Ishikawa (cell line): ENCODE measurements around the gene CCSER1.

Experiments used
- CEBPB ChIP-seq: IDR thresholded peaks from 2 replicates; pipeline ENCODE4 v1.6.1; 2012
- CREB1 ChIP-seq: IDR thresholded peaks from 2 replicates; pipeline ENCODE4 v1.6.1; 2012; ENCODE audit warnings: low read depth
- EGR1 ChIP-seq: IDR thresholded peaks from 2 replicates; pipeline ENCODE4 v1.6.1; 2012
- EP300 ChIP-seq: IDR thresholded peaks from 2 replicates; pipeline ENCODE4 v1.6.1; 2012; ENCODE audit warnings: borderline replicate concordance
- FOXM1 ChIP-seq: IDR thresholded peaks from 2 replicates; pipeline ENCODE4 v1.6.1; 2012; ENCODE audit warnings: low read depth, borderline replicate concordance
- MAX ChIP-seq: IDR thresholded peaks from 2 replicates; pipeline ENCODE4 v1.6.1; 2012
- NFIC ChIP-seq: IDR thresholded peaks from 2 replicates; pipeline ENCODE4 v1.6.1; 2012
- RAD21 ChIP-seq: IDR thresholded peaks from 2 replicates; pipeline ENCODE4 v1.6.1; 2012; ENCODE audit warnings: low read depth
- REST ChIP-seq: IDR thresholded peaks from 2 replicates; pipeline ENCODE4 v1.6.1; 2012; ENCODE audit warnings: low read depth, mild to moderate bottlenecking
- TAF1 ChIP-seq: IDR thresholded peaks from 2 replicates; pipeline ENCODE4 v1.6.1; 2012; ENCODE audit warnings: low read depth, mild to moderate bottlenecking
- TCF12 ChIP-seq: IDR thresholded peaks from 2 replicates; pipeline ENCODE4 v1.6.1; 2012; ENCODE audit warnings: low read depth
- TEAD4 ChIP-seq: IDR thresholded peaks from 2 replicates; pipeline ENCODE4 v1.6.1; 2012
- USF1 ChIP-seq: IDR thresholded peaks from 2 replicates; pipeline ENCODE4 v1.6.1; 2012
- YY1 ChIP-seq: IDR thresholded peaks from 2 replicates; pipeline ENCODE4 v1.6.1; 2012; ENCODE audit warnings: low read depth
- ZBTB7A ChIP-seq: IDR thresholded peaks from 2 replicates; pipeline ENCODE4 v1.6.1; 2012; ENCODE audit warnings: low read depth

CCSER1 gene

GRCh38 chr4:90403781-90404180 is 276.6 kb downstream of the CCSER1 start:
- TF ChIP-seq YY1 (no peak), CREB1 (no peak), TAF1 (no peak), EGR1 (no peak), ZBTB7A (no peak), TCF12 (no peak), NFIC (no peak), TEAD4 (no peak), RAD21 (no peak), FOXM1 (no peak), EP300 (no peak), REST (no peak), CEBPB (no peak), MAX (no peak), USF1 (no peak)

GRCh38 chr4:90415116-90415515 is 287.9 kb downstream of the CCSER1 start:
- TF ChIP-seq TCF12 (no peak), EGR1 (no peak), REST (no peak), YY1 (no peak), RAD21 (no peak), USF1 (no peak), CEBPB (no peak), MAX (no peak), NFIC (no peak), TEAD4 (no peak), ZBTB7A (no peak)

GRCh38 chr4:90419124-90419711 is 292.0 kb downstream of the CCSER1 start:
- peak; percentile 61 for TF ChIP-seq RAD21
- TF ChIP-seq EP300: no peak
- TF ChIP-seq TEAD4: no peak
- TF ChIP-seq ZBTB7A: no peak
- TF ChIP-seq NFIC: no peak
- no peak for TF ChIP-seq REST
- TF ChIP-seq CEBPB: no peak
- TF ChIP-seq YY1: no peak
- no peak for TF ChIP-seq CREB1

- no peak for TF ChIP-seq FOXM1
- TF ChIP-seq EP300: no peak
- no peak for TF ChIP-seq ZBTB7A
- TF ChIP-seq USF1: no peak
- no peak for TF ChIP-seq TAF1
Observed at GRCh38 chr4:90421161-90421560, 294.0 kb downstream of the CCSER1 start.

- TF ChIP-seq EP300 (no peak), CEBPB (no peak)
Observed at GRCh38 chr4:90425893-90426292, 298.7 kb downstream of the CCSER1 start.
